Osteocyte (in vitro differentiated cells): ENCODE results near the gene DAG1. TPM values are rescaled to one million over a fixed set of nuclear protein-coding genes. Genes with fewer than 3 reads are reported as not detected.

ENCODE experiments used
- DNase-seq: peaks from one replicate; pipeline ENCODE4 v3.0.0; 2021; ENCODE audit warnings: mixed read lengths; ENCODE audit not compliant: unreplicated experiment; ENCODE audit errors: extremely low spot score
- H3K27ac Mint-ChIP-seq: one replicate; pipeline ENCODE4 v1.8.0; 2021; ENCODE audit warnings: mild to moderate bottlenecking, mixed read lengths; ENCODE audit not compliant: unreplicated experiment
- H3K27me3 Mint-ChIP-seq: one replicate; pipeline ENCODE4 v1.8.0; 2021; ENCODE audit warnings: mixed read lengths; ENCODE audit not compliant: unreplicated experiment
- H3K36me3 Mint-ChIP-seq: one replicate; pipeline ENCODE4 v1.8.0; 2021; ENCODE audit warnings: mixed read lengths; ENCODE audit not compliant: unreplicated experiment
- H3K4me1 Mint-ChIP-seq: one replicate; pipeline ENCODE4 v1.8.0; 2021; ENCODE audit warnings: mixed read lengths; ENCODE audit not compliant: unreplicated experiment
- H3K4me3 Mint-ChIP-seq: one replicate; pipeline ENCODE4 v1.8.0; 2021; ENCODE audit warnings: mild to moderate bottlenecking, moderate library complexity, mixed read lengths; ENCODE audit not compliant: unreplicated experiment
- H3K9me3 Mint-ChIP-seq: one replicate; pipeline ENCODE4 v1.8.0; 2021; ENCODE audit warnings: mixed read lengths; ENCODE audit not compliant: unreplicated experiment
- CTCF ChIP-seq: fragments of 200-600 bp; sonication (generic); IDR thresholded peaks from 2 replicates; pipeline ENCODE4 v1.5.0; 2021; ENCODE audit warnings: antibody characterized with exemption, mild to moderate bottlenecking, moderate library complexity
- total RNA-seq: library from RNA; stranded (reverse); gene quantifications from 2 replicates; pipeline ENCODE4 v1.2.1, GENCODE V29; 2021

Gene DAG1
- total RNA-seq, 1 donor from 2014 or later = 136 TPM

GRCh38 chr3:49519916-49520385 is 49.9 kb downstream of the DAG1 start:
- no peak overlapping the region for H3K27ac Mint-ChIP-seq
- TF ChIP-seq CTCF = no peak
- DNase-seq = no peak
- peaks cover 11% of the 10 kb centered on the region for H3K36me3 Mint-ChIP-seq
- no peak overlapping the region for H3K4me3 Mint-ChIP-seq
- no peaks in the 10 kb centered on the region for H3K27me3 Mint-ChIP-seq
- no peaks in the 10 kb centered on the region for H3K9me3 Mint-ChIP-seq
- peaks cover 9% of the 10 kb centered on the region for H3K4me1 Mint-ChIP-seq

GRCh38 chr3:49523756-49524747 is 54.0 kb downstream of the DAG1 start:
- Mint-ChIP-seq H3K9me3 (no peaks in the 10 kb centered on the region), H3K36me3 (no peaks in the 10 kb centered on the region), H3K27me3 (no peaks in the 10 kb centered on the region), H3K4me1 (peaks cover 5% of the 10 kb centered on the region), H3K4me3 (no peak overlapping the region), H3K27ac (no peak overlapping the region)
- TF ChIP-seq CTCF = no peak
- no peak for DNase-seq

- no peak for TF ChIP-seq CTCF
- Mint-ChIP-seq H3K27ac (no peak overlapping the region), H3K9me3 (no peaks in the 10 kb centered on the region), H3K27me3 (no peaks in the 10 kb centered on the region), H3K4me1 (no peaks in the 10 kb centered on the region), H3K36me3 (peaks cover 23% of the 10 kb centered on the region), H3K4me3 (no peak overlapping the region)
- no peak for DNase-seq
Observed at GRCh38 chr3:49529567-49529966, 59.5 kb downstream of the DAG1 start.

- no peak overlapping the region for H3K4me3 Mint-ChIP-seq
- H3K36me3 Mint-ChIP-seq = peaks cover 25% of the 10 kb centered on the region
- H3K27me3 Mint-ChIP-seq = no peaks in the 10 kb centered on the region
- no peaks in the 10 kb centered on the region for H3K9me3 Mint-ChIP-seq
- no peaks in the 10 kb centered on the region for H3K4me1 Mint-ChIP-seq
- no peak overlapping the region for H3K27ac Mint-ChIP-seq
- no peak for TF ChIP-seq CTCF
- DNase-seq = no peak
Observed at GRCh38 chr3:49530231-49530630, 60.2 kb downstream of the DAG1 start.

GRCh38 chr3:49530701-49531100 is 60.6 kb downstream of the DAG1 start:
- no peak for TF ChIP-seq CTCF
- DNase-seq = no peak
- Mint-ChIP-seq H3K27ac (no peak overlapping the region), H3K4me3 (no peak overlapping the region), H3K27me3 (no peaks in the 10 kb centered on the region), H3K4me1 (no peaks in the 10 kb centered on the region), H3K9me3 (no peaks in the 10 kb centered on the region), H3K36me3 (peaks cover 25% of the 10 kb centered on the region)
